Lung (tissue), 12 donors: Measurements from ENCODE around the gene LATS2. TPM values are rescaled to one million over a fixed set of nuclear protein-coding genes. Genes with fewer than 3 reads are reported as not detected.

Source experiments
- ATAC-seq: fragments of 200-7000 bp; cut with Tn5 transposase; one replicate; pipeline ENCODE4 v1.9.1; 2020; ENCODE audit warnings: moderate number of reproducible peaks; ENCODE audit not compliant: insufficient read depth, low FRiP score
- DNase-seq, 3 donors: peaks; one replicate each; pipeline ENCODE4 v3.0.0-alpha.2; 2013 to 2017
- H3K27ac ChIP-seq, 2 donors: one replicate each; pipeline ENCODE4 v1.5.1; 2013; ENCODE audit warnings: mild to moderate bottlenecking in 2 of 2, moderate library complexity in 2 of 2, control low read depth in 1 of 2, inconsistent platforms in 1 of 2, low read depth in 1 of 2, low read length in 1 of 2
- H3K27me3 ChIP-seq, 3 donors: one replicate each; pipeline ENCODE4 v1.5.1; 2013; ENCODE audit warnings: low read length in 2 of 3; ENCODE audit not compliant: control insufficient read depth in 3 of 3, insufficient read depth in 3 of 3
- H3K36me3 ChIP-seq, 4 donors: one replicate each; pipeline ENCODE4 v1.5.1; 2013; ENCODE audit warnings: low read length in 4 of 4, mild to moderate bottlenecking in 1 of 4, moderate library complexity in 1 of 4; ENCODE audit not compliant: control insufficient read depth in 4 of 4, insufficient read depth in 4 of 4
- H3K4me1 ChIP-seq, 5 donors: one replicate each; pipeline ENCODE4 v1.5.1; 2013; ENCODE audit warnings: low read length in 5 of 5, mild to moderate bottlenecking in 2 of 5, moderate library complexity in 1 of 5; ENCODE audit not compliant: control insufficient read depth in 5 of 5, insufficient read depth in 5 of 5
- H3K4me3 ChIP-seq: one replicate; pipeline ENCODE4 v1.5.1; 2013; ENCODE audit warnings: mild to moderate bottlenecking, control low read depth, moderate library complexity
- H3K9ac ChIP-seq, 2 donors: one replicate each; pipeline ENCODE4 v1.5.1; 2013; ENCODE audit warnings: low read length in 2 of 2, control low read depth in 1 of 2; ENCODE audit not compliant: insufficient read depth in 1 of 2
- H3K9me3 ChIP-seq, 4 donors: one replicate each; pipeline ENCODE4 v1.5.1; 2013; ENCODE audit warnings: low read length in 3 of 4, mild to moderate bottlenecking in 1 of 4, moderate library complexity in 1 of 4; ENCODE audit not compliant: control insufficient read depth in 4 of 4, insufficient read depth in 3 of 4
- WGBS, 2 donors: extraction: QIAGEN DNeasy Blood & Tissue Kit; methylation state at CpG; one replicate each; pipeline ENCODE4 v1.1.7; 2013; 5-methylcytosine and 5-hydroxymethylcytosine counted together
- polyA plus RNA-seq, 2 donors: library from polyadenylated mRNA; stranded (reverse); fragments of 200-250 nt; gene quantifications; one replicate each; pipeline ENCODE4 v1.2.1, GENCODE V29; 2013
- total RNA-seq, 2 donors: library from RNA; depleted of rRNA in 1 of 2; stranded (reverse); fragments of >200 nt in 1 of 2; gene quantifications; one replicate each; pipeline ENCODE4 v1.2.1, GENCODE V29; 2014 to 2021
- TF ChIP-seq, protein P1 (sequence below): IDR thresholded peaks from 2 replicates; pipeline ENCODE4 v1.5.1; 2012; ENCODE audit warnings: mild to moderate bottlenecking; ENCODE audit errors: control extremely low read depth, extremely low read depth
- donor health status: control.
- donor health status: control.
- donor health status: Bipolar disorder and iron deficiency.
- donor health status: healthy.
- donor health status: DM: yes; HTN: yes; CAD: no.

LATS2 gene
- total and polyA plus RNA-seq, 4 donors, result 7.7 to 37.5 (median 21.3) TPM

DNA sequence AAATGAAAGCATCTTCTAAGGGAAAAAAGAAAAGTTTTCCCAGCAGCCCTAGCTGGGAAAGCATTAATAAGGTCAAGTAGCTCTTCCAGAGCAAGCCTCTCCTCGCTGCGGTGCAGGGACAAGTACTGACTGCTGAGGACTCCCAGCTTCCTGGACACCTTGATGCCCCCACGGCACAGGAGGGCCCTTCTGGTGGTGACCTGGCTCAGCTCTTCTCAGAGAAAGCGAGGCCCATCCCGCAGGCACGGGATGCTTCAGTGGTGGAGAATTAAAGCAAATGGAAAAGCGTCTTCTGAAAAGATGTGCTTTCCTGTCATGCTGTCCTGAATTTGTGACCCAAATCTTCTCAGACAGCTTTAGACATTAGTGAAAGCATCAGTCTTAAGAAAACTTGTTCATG is 38.8 kb upstream of the LATS2 start:
- TF ChIP-seq, protein P1, sequence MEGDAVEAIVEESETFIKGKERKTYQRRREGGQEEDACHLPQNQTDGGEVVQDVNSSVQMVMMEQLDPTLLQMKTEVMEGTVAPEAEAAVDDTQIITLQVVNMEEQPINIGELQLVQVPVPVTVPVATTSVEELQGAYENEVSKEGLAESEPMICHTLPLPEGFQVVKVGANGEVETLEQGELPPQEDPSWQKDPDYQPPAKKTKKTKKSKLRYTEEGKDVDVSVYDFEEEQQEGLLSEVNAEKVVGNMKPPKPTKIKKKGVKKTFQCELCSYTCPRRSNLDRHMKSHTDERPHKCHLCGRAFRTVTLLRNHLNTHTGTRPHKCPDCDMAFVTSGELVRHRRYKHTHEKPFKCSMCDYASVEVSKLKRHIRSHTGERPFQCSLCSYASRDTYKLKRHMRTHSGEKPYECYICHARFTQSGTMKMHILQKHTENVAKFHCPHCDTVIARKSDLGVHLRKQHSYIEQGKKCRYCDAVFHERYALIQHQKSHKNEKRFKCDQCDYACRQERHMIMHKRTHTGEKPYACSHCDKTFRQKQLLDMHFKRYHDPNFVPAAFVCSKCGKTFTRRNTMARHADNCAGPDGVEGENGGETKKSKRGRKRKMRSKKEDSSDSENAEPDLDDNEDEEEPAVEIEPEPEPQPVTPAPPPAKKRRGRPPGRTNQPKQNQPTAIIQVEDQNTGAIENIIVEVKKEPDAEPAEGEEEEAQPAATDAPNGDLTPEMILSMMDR, result no peak
- 88 to 92% methylated on average over 7 of the region's 7 CpGs for WGBS, 2 donors
- Histone ChIP-seq H3K36me3 (no peaks in the 10 kb centered on the region), H3K4me1 (no peaks in the 10 kb centered on the region), H3K9me3 (no peaks in the 10 kb centered on the region), H3K27me3 (no peaks in the 10 kb centered on the region), H3K4me3 (no peak overlapping the region), H3K9ac (no peak overlapping the region), H3K27ac (no peak overlapping the region)
- ATAC-seq, result no peak
- no peak for DNase-seq

DNA sequence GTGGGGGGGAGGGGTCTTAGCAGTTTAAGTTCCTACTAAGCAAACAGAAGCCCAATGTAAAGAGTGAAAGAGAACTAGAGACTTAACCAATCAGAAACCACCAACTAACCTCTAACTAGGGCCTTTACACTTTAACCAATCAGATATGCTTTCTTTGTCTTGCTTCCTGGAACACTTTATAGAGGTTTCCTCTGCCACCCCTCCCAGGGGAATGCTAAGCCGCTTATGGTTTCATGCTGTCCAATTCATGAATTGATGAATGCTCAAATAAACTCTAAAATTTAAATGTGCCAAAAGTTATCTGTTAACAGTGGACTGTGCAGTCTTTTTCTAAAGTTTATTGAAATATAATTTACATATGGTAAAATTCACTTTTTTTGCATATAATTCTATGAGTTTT is 33.9 kb upstream of the LATS2 start:
- WGBS, 2 donors, result 85 to 88% methylated on average over 1 of the region's 1 CpG
- H3K36me3 ChIP-seq, result no peaks in the 10 kb centered on the region
- no peak overlapping the region for H3K9ac ChIP-seq
- H3K27me3 ChIP-seq, result no peaks in the 10 kb centered on the region
- TF ChIP-seq, protein P1, result no peak
- no peak overlapping the region for H3K4me3 ChIP-seq
- DNase-seq (no peak), ATAC-seq (no peak)
- no peaks in the 10 kb centered on the region for H3K4me1 ChIP-seq
- H3K27ac ChIP-seq, result no peak overlapping the region
- no peaks in the 10 kb centered on the region for H3K9me3 ChIP-seq

DNA sequence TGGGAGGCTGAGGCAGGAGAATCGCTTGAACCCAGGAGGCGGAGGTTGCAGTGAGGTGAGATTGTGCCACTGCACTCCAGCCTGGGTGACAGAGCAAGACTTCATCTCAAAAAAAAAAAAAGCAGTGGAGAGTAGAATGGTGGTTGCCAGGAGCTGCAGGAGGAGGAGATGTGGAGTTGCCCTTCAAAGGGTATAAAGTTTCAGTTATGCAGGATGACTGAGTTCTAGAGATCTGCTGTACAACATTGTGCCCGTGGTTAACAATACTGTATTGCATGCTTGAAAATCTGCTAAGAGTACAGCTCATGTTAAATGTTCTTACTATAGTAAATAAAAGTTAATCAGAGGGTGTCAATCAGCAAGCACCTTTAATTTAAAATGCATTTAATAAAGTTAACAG is 28.4 kb upstream of the LATS2 start:
- no peaks in the 10 kb centered on the region for H3K4me1 ChIP-seq
- 83 to 93% methylated on average over 3 of the region's 3 CpGs for WGBS, 2 donors
- no peak for DNase-seq

DNA sequence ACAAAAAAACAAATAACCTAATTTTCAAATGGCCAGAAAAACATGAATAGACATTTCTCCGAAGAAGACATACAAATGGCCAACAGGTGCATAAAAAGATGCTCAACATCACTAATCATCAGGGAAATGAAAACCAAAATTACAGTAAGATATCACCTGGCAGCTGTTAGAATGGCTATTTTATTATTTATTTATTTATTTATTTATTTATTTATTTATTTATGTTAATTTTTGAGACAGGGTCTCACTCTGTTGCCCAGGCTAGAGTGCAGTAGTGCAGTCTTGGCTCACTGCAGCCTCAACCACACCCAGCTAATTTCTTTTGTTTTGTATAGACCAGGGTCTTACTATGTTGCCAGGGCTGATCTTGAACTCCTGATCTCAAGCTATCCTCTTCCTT is 27.1 kb upstream of the LATS2 start:
- TF ChIP-seq, protein P1, result no peak
- Histone ChIP-seq H3K4me3 (no peak overlapping the region), H3K4me1 (no peaks in the 10 kb centered on the region), H3K27ac (no peak overlapping the region), H3K9me3 (no peaks in the 10 kb centered on the region), H3K27me3 (no peaks in the 10 kb centered on the region), H3K9ac (no peak overlapping the region), H3K36me3 (no peaks in the 10 kb centered on the region)
- no peak for ATAC-seq
- DNase-seq, result no peak
- 96 to 100% methylated on average over 1 of the region's 1 CpG for WGBS, 2 donors

More for the DNA sequence above, 28.4 kb upstream of the LATS2 start:
- Histone ChIP-seq H3K9ac (no peak overlapping the region), H3K9me3 (no peaks in the 10 kb centered on the region), H3K36me3 (no peaks in the 10 kb centered on the region), H3K27ac (no peak overlapping the region), H3K27me3 (no peaks in the 10 kb centered on the region), H3K4me3 (no peak overlapping the region)
- ATAC-seq, result no peak
- TF ChIP-seq, protein P1, result no peak
